Keratinocyte (primary cell): Measurements from ENCODE around the gene SYTL1.

Experiments
- CTCF ChIP-seq, 3 experiments: IDR thresholded peaks in 1 of 3; conservative IDR thresholded peaks in 1 of 3; optimal IDR thresholded peaks in 1 of 3; 2 replicates in 2 of 3; 3 replicates in 1 of 3; pipeline versions ENCODE3 to v1.5.1; 2011; ENCODE audit warnings: low read length in 3 of 3, mild to moderate bottlenecking in 3 of 3, moderate library complexity in 2 of 3, control low read depth in 1 of 3, inconsistent platforms in 1 of 3; ENCODE audit not compliant: insufficient read depth in 2 of 3; ENCODE audit errors: extremely low read depth in 1 of 3
- EZH2 ChIP-seq: IDR thresholded peaks from one replicate; pipeline ENCODE4 v1.6.1; 2012; ENCODE audit warnings: inconsistent platforms, mild to moderate bottlenecking, low read length, moderate library complexity

GRCh38 chr1:27300341-27301051, 41.3 kb upstream of the SYTL1 start:
- peak; percentile 98 to 99 (median 99) for TF ChIP-seq CTCF (optimal IDR thresholded peaks at IDR 0.05 in 1 of 3, IDR thresholded peaks at IDR 0.05 in 1 of 3, conservative IDR thresholded peaks at IDR 0.05 in 1 of 3; ENCODE audit: extremely low read depth in 1 of 3, insufficient read depth in 2 of 3, low read length in 3 of 3)
- no peak for TF ChIP-seq EZH2
